Panc1 (cell line): ENCODE measurements around the gene FAP. TPM values are rescaled to one million over a fixed set of nuclear protein-coding genes. Genes with fewer than 3 reads are reported as not detected.

Source experiments
- ATAC-seq: fragments of 200-7000 bp; cut with Tn5 transposase; 2 replicates; pipeline ENCODE4 v1.9.1; 2020; ENCODE audit warnings: mild to moderate bottlenecking, moderate library complexity
- BruUV-seq: library from RNA; stranded (reverse); fragments of 400-500 nt; replicated peaks from 2 replicates; lab custom pipeline; 2021; lab: Mats Ljungman, UMichigan
- CTCF ChIA-PET: fragments of 300-600 bp; sonication (Branson Sonifier 250); formaldehyde crosslinking; loops from one replicate; lab custom pipeline; 2022; ENCODE audit warnings: antibody characterized with exemption; lab: Charles Lee
- POLR2A ChIA-PET: fragments of 300-600 bp; sonication (Branson Sonifier 250); formaldehyde crosslinking; loops from one replicate; lab custom pipeline; 2022; ENCODE audit warnings: antibody characterized with exemption; lab: Charles Lee
- DNase-seq: peaks from one replicate; pipeline ENCODE4 v3.0.0-alpha.2; 2010; ENCODE audit warnings: low read depth, low spot score
- H3K27ac ChIP-seq: 2 replicates; pipeline ENCODE4 v1.5.1; 2011; ENCODE audit warnings: mild to moderate bottlenecking, low read length, inconsistent platforms
- H3K27me3 ChIP-seq: fragments of 200-500 bp; sonication (Bioruptor generic); 2 replicates; pipeline ENCODE4 v1.6.0; 2014; ENCODE audit warnings: low read length, inconsistent platforms; ENCODE audit not compliant: control insufficient read depth, insufficient read depth
- H3K36me3 ChIP-seq: fragments of 200-500 bp; sonication (Bioruptor generic); 2 replicates; pipeline ENCODE4 v1.5.1; 2014; ENCODE audit warnings: inconsistent platforms, mild to moderate bottlenecking, low read length, moderate library complexity; ENCODE audit not compliant: control insufficient read depth, insufficient read depth
- H3K4me1 ChIP-seq: 2 replicates; pipeline ENCODE4 v1.5.1; 2011; ENCODE audit warnings: inconsistent platforms, mild to moderate bottlenecking, low read length, moderate library complexity; ENCODE audit not compliant: control insufficient read depth, insufficient read depth
- H3K4me3 ChIP-seq, 2 experiments: 2 replicates each; pipeline ENCODE4 v1.5.1; 2011 to 2012; ENCODE audit warnings: low read depth in 2 of 2, low read length in 2 of 2, mild to moderate bottlenecking in 2 of 2, inconsistent platforms in 1 of 2, moderate library complexity in 1 of 2
- H3K9me3 ChIP-seq: fragments of 200-500 bp; sonication (Bioruptor generic); 2 replicates; pipeline ENCODE4 v1.5.1; 2014; ENCODE audit warnings: low read depth, mild to moderate bottlenecking, inconsistent platforms, low read length, moderate library complexity; ENCODE audit not compliant: control insufficient read depth, insufficient read depth
- CTCF ChIP-seq: fragments of 450-650 bp; IDR thresholded peaks from 2 replicates; pipeline ENCODE4 v1.5.1; 2017; ENCODE audit warnings: mild to moderate bottlenecking
- POLR2AphosphoS5 ChIP-seq: IDR thresholded peaks from 2 replicates; pipeline ENCODE4 v1.6.1; 2012; ENCODE audit warnings: mild to moderate bottlenecking, low read depth, low read length, moderate library complexity
- REST ChIP-seq, 2 experiments: IDR thresholded peaks; 2 replicates each; pipeline ENCODE4 v1.6.1; 2011 to 2012; ENCODE audit warnings: low read depth in 2 of 2, control low read depth in 1 of 2, low read length in 1 of 2, mild to moderate bottlenecking in 1 of 2, moderate library complexity in 1 of 2; ENCODE audit not compliant: insufficient read depth in 1 of 2
- SIN3A ChIP-seq: IDR thresholded peaks from 2 replicates; pipeline ENCODE4 v1.6.1; 2012; ENCODE audit warnings: low read depth, mild to moderate bottlenecking, low read length, moderate library complexity, borderline replicate concordance; ENCODE audit not compliant: insufficient read depth
- TCF7L2 ChIP-seq: IDR thresholded peaks from 2 replicates; pipeline ENCODE4 v1.6.1; 2011; ENCODE audit warnings: mild to moderate bottlenecking, low read depth, low read length, inconsistent platforms
- in situ Hi-C: cut with HindIII; loops from 2 replicates; pipeline ENCODE4 v1.10.0; 2016; ENCODE audit warnings: low sequenced_read_pairs, low pct_unique_long_range_greater_than_20kb
- intact Hi-C: fragments of 100-400 bp; cut with micrococcal nuclease; formaldehyde crosslinking; loops from one replicate; pipeline ENCODE4 v1.10.0; 2022; ENCODE audit not compliant: unreplicated experiment
- total RNA-seq: library from RNA; stranded (reverse); gene quantifications from one replicate; pipeline ENCODE4 v1.2.1, GENCODE V29; 2021; ENCODE audit not compliant: unreplicated experiment

FAP gene
- total RNA-seq, 1 experiment from 2014 or later = not detected

DNA sequence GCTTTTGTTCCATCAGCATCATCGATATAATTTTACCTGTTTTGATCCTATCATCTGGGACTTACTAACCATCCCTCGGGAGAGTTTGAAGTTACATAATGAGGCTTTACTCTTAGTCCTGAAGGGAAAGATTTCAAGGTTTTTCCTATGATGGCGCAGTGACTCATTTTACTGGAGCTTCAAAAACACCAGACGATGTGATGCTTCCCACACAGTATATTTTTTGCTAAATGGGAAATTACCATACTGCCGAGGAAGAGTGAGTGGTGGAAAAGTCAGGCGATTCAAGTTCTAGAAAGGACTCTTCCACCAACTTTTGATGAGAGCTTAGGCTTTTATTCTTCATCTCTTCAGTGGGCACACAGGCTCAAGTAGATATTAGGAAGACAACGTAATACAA is 46.6 kb downstream of the FAP start:
- TF ChIP-seq SIN3A (no peak), POLR2AphosphoS5 (no peak), REST (IDR thresholded peaks at IDR 0.05; ENCODE audit: insufficient read depth in 1 of 2, low read depth in 2 of 2, low read length in 1 of 2) (no peak), TCF7L2 (no peak), CTCF (no peak)
- CTCF ChIA-PET = no interaction called here
- no peak for ATAC-seq

GRCh38 chr2:162188451-162188850 is 54.8 kb downstream of the FAP start:
- no TSS peak for BruUV-seq
- Histone ChIP-seq H3K27me3 (no peaks in the 10 kb centered on the region), H3K9me3 (no peaks in the 10 kb centered on the region), H3K36me3 (no peaks in the 10 kb centered on the region), H3K4me3 (no peak overlapping the region), H3K4me1 (no peaks in the 10 kb centered on the region), H3K27ac (no peak overlapping the region)
- ChIA-PET POLR2A (no interaction called here), CTCF (no interaction called here)
- intact Hi-C loops = no loop called here
- DNase-seq (no peak), ATAC-seq (no peak)
- TF ChIP-seq REST (IDR thresholded peaks at IDR 0.05; ENCODE audit: insufficient read depth in 1 of 2, low read depth in 2 of 2, low read length in 1 of 2) (no peak), CTCF (no peak), TCF7L2 (no peak), SIN3A (no peak), POLR2AphosphoS5 (no peak)
- in situ Hi-C loops = no loop called here

More for the DNA sequence above, 46.6 kb downstream of the FAP start:
- in situ Hi-C loops = no loop called here
- Histone ChIP-seq H3K27me3 (peaks cover 3% of the 10 kb centered on the region; the same call in 1 of the 2 replicates), H3K4me1 (no peaks in the 10 kb centered on the region), H3K36me3 (no peaks in the 10 kb centered on the region), H3K9me3 (no peaks in the 10 kb centered on the region), H3K27ac (no peak overlapping the region), H3K4me3 (no peak overlapping the region)
- no peak for DNase-seq
- BruUV-seq = no TSS peak
- intact Hi-C loops = no loop called here
- POLR2A ChIA-PET = no interaction called here
